Anterior cingulate cortex (tissue), 58 donors: ENCODE data around the gene SERINC3.
"Not testable (repeated sequence)": the region's sequence is repeated elsewhere in the genome, so short reads cannot be mapped to it uniquely, and the experiment has no call there.

Source experiments
- DNase-seq, 58 donors: peaks; one replicate each; lab custom pipeline; 2025; lab: John Stamatoyannopoulos, UW

Gene SERINC3

GRCh38 chr20:44521484-44522481 is at the start of gene SERINC3:
TSS of gene SERINC3 (minus strand) at chr20:44522070. CDS start at chr20:44521951, 119 bp downstream.
- peak; percentile 55 to 97 (median 90) for DNase-seq

- no peak for DNase-seq
Measured at GRCh38 chr20:44571362-44571988, 49.6 kb upstream of the SERINC3 start.

- DNase-seq = no peak
Measured at GRCh38 chr20:44570367-44570766, 48.5 kb upstream of the SERINC3 start.

GRCh38 chr20:44566811-44567210 is 44.9 kb upstream of the SERINC3 start:
- no peak for DNase-seq

- no peak for DNase-seq
Measured at GRCh38 chr20:44566018-44566417, 44.1 kb upstream of the SERINC3 start.

GRCh38 chr20:44561876-44562275 is 40.0 kb upstream of the SERINC3 start:
- DNase-seq = no peak

- not testable (repeated sequence) for DNase-seq
Measured at GRCh38 chr20:44560818-44561217, 38.9 kb upstream of the SERINC3 start.

GRCh38 chr20:44560229-44560628 is 38.4 kb upstream of the SERINC3 start:
- no peak for DNase-seq

GRCh38 chr20:44559302-44559701 is 37.4 kb upstream of the SERINC3 start:
- no peak for DNase-seq

GRCh38 chr20:44552950-44553908 is 31.4 kb upstream of the SERINC3 start:
- DNase-seq = no peak

- no peak for DNase-seq
Measured at GRCh38 chr20:44552568-44552949, 30.7 kb upstream of the SERINC3 start.

- DNase-seq = no peak
Measured at GRCh38 chr20:44552050-44552449, 30.2 kb upstream of the SERINC3 start.

GRCh38 chr20:44549123-44549522 is 27.3 kb upstream of the SERINC3 start:
- no peak for DNase-seq

GRCh38 chr20:44547419-44547818 is 25.5 kb upstream of the SERINC3 start:
- DNase-seq = no peak

GRCh38 chr20:44544263-44544662 is 22.4 kb upstream of the SERINC3 start:
- DNase-seq = no peak

GRCh38 chr20:44543358-44543757 is 21.5 kb upstream of the SERINC3 start:
- DNase-seq = no peak

GRCh38 chr20:44542890-44543289 is 21.0 kb upstream of the SERINC3 start:
- no peak for DNase-seq

- DNase-seq = no peak
Measured at GRCh38 chr20:44541992-44542391, 20.1 kb upstream of the SERINC3 start.

- DNase-seq = no peak
Measured at GRCh38 chr20:44540834-44541233, 19.0 kb upstream of the SERINC3 start.

GRCh38 chr20:44537993-44538392 is 16.1 kb upstream of the SERINC3 start:
- DNase-seq = no peak
